ENCODE measurements around the gene XIRP2.

XIRP2 gene

DNA sequence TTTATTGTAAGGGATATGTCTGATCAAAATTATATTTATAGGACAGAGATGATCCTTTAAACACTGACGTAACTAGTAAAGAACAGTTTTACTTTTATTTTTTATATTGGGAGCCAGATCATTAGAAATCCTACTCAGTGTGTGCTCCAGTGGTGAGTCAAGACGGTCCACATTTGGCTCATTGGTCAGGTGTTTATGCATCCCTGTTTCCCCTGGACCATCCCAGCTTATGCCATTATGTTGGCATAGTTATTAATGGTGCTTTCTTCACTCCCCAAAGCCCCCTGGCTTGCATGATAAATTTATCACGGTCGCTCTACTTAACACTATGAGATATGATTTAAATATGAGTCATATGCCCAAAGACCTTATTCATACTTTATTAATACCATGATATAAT lies 293.4 kb downstream of the XIRP2 start:
- H3K27me3 ChIP-seq (ENCODE audit: low read depth, low read length) = no peaks in the 10 kb centered on the region
- H3K4me1 ChIP-seq (ENCODE audit: control insufficient read depth in 1 of 2, insufficient read depth in 2 of 2, low read length in 2 of 2) = no peaks in the 10 kb centered on the region
- no peaks in the 10 kb centered on the region for H3K36me3 ChIP-seq (ENCODE audit: control insufficient read depth in 1 of 2, insufficient read depth in 2 of 2, low read length in 2 of 2)
- H3K27ac ChIP-seq (ENCODE audit: low read length) = no peak overlapping the region
- no peak overlapping the region for H3K4me3 ChIP-seq (ENCODE audit: low read depth in 1 of 2, low read length in 2 of 2)
- no peaks in the 10 kb centered on the region for H3K9me3 ChIP-seq (ENCODE audit: control insufficient read depth in 1 of 2, low read length in 2 of 2)

DNA sequence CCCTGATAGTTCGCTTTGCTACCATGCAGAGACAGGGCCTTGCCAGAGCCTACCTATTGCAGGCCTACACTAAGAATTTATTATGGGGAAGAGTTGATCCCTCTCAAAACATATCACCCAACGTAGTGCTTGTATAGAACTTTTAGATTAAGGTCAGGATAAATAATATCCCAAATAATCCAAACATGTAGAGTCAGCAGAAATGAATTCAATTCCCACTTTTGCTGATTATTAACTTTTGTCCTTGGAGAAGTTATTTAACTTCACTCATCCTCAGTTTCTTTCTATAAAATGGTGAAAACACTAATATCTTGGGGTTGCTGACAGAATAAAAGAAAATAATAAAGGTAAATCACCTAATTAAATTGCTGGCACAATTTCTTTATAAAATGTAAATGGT lies 294.1 kb downstream of the XIRP2 start:
- Histone ChIP-seq H3K4me3 (ENCODE audit: low read depth in 1 of 2, low read length in 2 of 2) (no peak overlapping the region), H3K36me3 (ENCODE audit: control insufficient read depth in 1 of 2, insufficient read depth in 2 of 2, low read length in 2 of 2) (no peaks in the 10 kb centered on the region), H3K27me3 (ENCODE audit: low read depth, low read length) (no peaks in the 10 kb centered on the region), H3K4me1 (ENCODE audit: control insufficient read depth in 1 of 2, insufficient read depth in 2 of 2, low read length in 2 of 2) (peaks cover 0 to 6% of the 10 kb centered on the region in 2 donors), H3K27ac (ENCODE audit: low read length) (no peak overlapping the region), H3K9me3 (ENCODE audit: control insufficient read depth in 1 of 2, low read length in 2 of 2) (no peaks in the 10 kb centered on the region)

- no peaks in the 10 kb centered on the region for H3K36me3 ChIP-seq (ENCODE audit: control insufficient read depth in 1 of 2, insufficient read depth in 2 of 2, low read length in 2 of 2)
- H3K9me3 ChIP-seq (ENCODE audit: control insufficient read depth in 1 of 2, low read length in 2 of 2) = no peaks in the 10 kb centered on the region
- no peak overlapping the region for H3K4me3 ChIP-seq (ENCODE audit: low read depth in 1 of 2, low read length in 2 of 2)
- H3K27me3 ChIP-seq (ENCODE audit: low read depth, low read length) = no peaks in the 10 kb centered on the region
- H3K27ac ChIP-seq (ENCODE audit: low read length) = no peak overlapping the region
- peaks cover 0 to 18% of the 10 kb centered on the region in 2 donors for H3K4me1 ChIP-seq (ENCODE audit: control insufficient read depth in 1 of 2, insufficient read depth in 2 of 2, low read length in 2 of 2)
Measured at GRCh38 chr2:167183931-167184330, 295.7 kb downstream of the XIRP2 start.

GRCh38 chr2:167186465-167186864 lies 298.2 kb downstream of the XIRP2 start:
- Histone ChIP-seq H3K36me3 (ENCODE audit: control insufficient read depth in 1 of 2, insufficient read depth in 2 of 2, low read length in 2 of 2) (no peaks in the 10 kb centered on the region), H3K9me3 (ENCODE audit: control insufficient read depth in 1 of 2, low read length in 2 of 2) (no peaks in the 10 kb centered on the region), H3K4me1 (ENCODE audit: control insufficient read depth in 1 of 2, insufficient read depth in 2 of 2, low read length in 2 of 2) (peaks cover 0 to 19% of the 10 kb centered on the region in 2 donors), H3K27ac (ENCODE audit: low read length) (no peak overlapping the region), H3K27me3 (ENCODE audit: low read depth, low read length) (no peaks in the 10 kb centered on the region), H3K4me3 (ENCODE audit: low read depth in 1 of 2, low read length in 2 of 2) (no peak overlapping the region)

DNA sequence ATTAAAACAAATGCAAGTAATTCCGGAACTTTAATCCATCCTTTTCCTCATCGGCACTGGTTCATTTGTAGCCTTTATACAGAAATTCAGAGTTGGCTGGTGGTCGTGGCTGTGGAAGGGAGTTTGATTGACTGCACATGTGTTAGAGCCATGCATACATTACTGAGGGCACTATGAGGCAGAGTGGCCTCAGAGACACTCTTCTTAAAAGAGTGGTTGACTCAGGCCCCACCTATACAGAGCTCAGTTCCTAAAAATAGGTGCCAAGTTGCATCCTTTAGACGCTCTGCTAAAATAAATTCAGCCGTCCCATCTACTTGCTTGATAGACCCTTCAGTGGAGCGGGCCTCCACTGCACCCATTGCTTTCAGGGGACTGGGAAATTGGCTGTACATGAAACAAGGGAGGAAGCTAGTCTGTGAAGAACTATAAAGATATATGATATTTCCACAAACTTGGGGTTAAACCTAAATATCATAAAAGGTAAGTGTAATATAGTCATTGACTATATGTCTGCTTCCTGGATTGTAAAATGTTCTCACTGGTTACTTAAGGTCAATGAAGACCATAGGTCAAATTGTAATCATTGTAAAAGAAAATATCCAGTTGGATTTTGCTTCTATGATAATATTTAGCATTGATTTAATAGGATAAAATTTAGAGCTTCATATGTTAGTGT lies 298.9 kb downstream of the XIRP2 start:
- no peak overlapping the region for H3K27ac ChIP-seq (ENCODE audit: low read length)

GRCh38 chr2:167187978-167188967 lies 300.0 kb downstream of the XIRP2 start:
- no peaks in the 10 kb centered on the region for H3K9me3 ChIP-seq (ENCODE audit: control insufficient read depth in 1 of 2, low read length in 2 of 2)
- H3K4me1 ChIP-seq (ENCODE audit: control insufficient read depth in 1 of 2, insufficient read depth in 2 of 2, low read length in 2 of 2) = peaks cover 0 to 19% of the 10 kb centered on the region in 2 donors
- H3K4me3 ChIP-seq (ENCODE audit: low read depth in 1 of 2, low read length in 2 of 2) = no peak overlapping the region
- no peak overlapping the region for H3K27ac ChIP-seq (ENCODE audit: low read length)
- H3K36me3 ChIP-seq (ENCODE audit: control insufficient read depth in 1 of 2, insufficient read depth in 2 of 2, low read length in 2 of 2) = no peaks in the 10 kb centered on the region
- H3K27me3 ChIP-seq (ENCODE audit: low read depth, low read length) = no peaks in the 10 kb centered on the region

More for the DNA sequence above, 298.9 kb downstream of the XIRP2 start:
- Histone ChIP-seq H3K4me3 (ENCODE audit: low read depth in 1 of 2, low read length in 2 of 2) (no peak overlapping the region), H3K36me3 (ENCODE audit: control insufficient read depth in 1 of 2, insufficient read depth in 2 of 2, low read length in 2 of 2) (no peaks in the 10 kb centered on the region), H3K27me3 (ENCODE audit: low read depth, low read length) (no peaks in the 10 kb centered on the region), H3K4me1 (ENCODE audit: control insufficient read depth in 1 of 2, insufficient read depth in 2 of 2, low read length in 2 of 2) (peaks cover 0 to 19% of the 10 kb centered on the region in 2 donors), H3K9me3 (ENCODE audit: control insufficient read depth in 1 of 2, low read length in 2 of 2) (no peaks in the 10 kb centered on the region)

DNA sequence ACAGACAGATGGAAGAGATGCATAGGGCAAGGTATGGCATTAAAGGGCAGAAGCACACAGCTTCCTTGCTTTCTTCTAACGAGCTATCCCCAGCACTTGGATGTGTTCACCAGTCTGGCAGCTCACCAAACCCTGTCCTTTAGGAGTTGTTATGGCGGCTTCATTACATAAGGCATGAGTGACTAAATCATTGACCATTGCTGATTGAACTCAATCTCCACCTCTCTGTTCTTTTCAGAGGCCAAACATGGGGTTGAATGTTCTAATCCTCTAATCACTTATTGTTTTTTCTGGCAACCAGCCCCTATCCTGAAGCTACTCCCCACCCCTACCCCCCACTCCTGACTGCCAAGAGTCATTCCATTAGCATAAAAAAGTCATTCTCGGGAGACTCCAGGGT lies 301.8 kb downstream of the XIRP2 start:
- Histone ChIP-seq H3K36me3 (ENCODE audit: control insufficient read depth in 1 of 2, insufficient read depth in 2 of 2, low read length in 2 of 2) (no peaks in the 10 kb centered on the region), H3K4me3 (ENCODE audit: low read depth in 1 of 2, low read length in 2 of 2) (no peak overlapping the region), H3K27me3 (ENCODE audit: low read depth, low read length) (no peaks in the 10 kb centered on the region), H3K27ac (ENCODE audit: low read length) (no peak overlapping the region), H3K4me1 (ENCODE audit: control insufficient read depth in 1 of 2, insufficient read depth in 2 of 2, low read length in 2 of 2) (peaks cover 0 to 19% of the 10 kb centered on the region in 2 donors), H3K9me3 (ENCODE audit: control insufficient read depth in 1 of 2, low read length in 2 of 2) (no peaks in the 10 kb centered on the region)

DNA sequence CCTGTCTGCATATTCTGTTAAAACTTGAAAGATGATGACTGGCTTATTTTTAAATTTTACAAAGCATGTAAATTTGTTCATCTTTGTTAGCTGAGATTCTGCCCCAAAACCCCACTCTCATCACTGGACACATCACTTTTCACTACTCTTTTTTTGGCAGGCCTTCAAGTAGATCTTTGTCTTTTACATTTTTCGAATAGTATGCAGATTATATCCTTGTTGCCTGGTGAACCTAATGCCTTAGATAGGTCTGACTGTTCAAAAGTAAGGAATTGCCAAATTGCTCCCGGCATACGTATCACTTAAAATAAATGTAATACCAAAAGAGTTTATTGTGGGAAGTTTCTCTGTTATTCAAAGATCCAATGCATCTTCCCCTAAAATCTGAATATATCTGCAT lies 303.3 kb downstream of the XIRP2 start:
- no peak overlapping the region for H3K4me3 ChIP-seq (ENCODE audit: low read depth in 1 of 2, low read length in 2 of 2)
- H3K9me3 ChIP-seq (ENCODE audit: control insufficient read depth in 1 of 2, low read length in 2 of 2) = no peaks in the 10 kb centered on the region
- H3K4me1 ChIP-seq (ENCODE audit: control insufficient read depth in 1 of 2, insufficient read depth in 2 of 2, low read length in 2 of 2) = peaks cover 0 to 24% of the 10 kb centered on the region in 2 donors
- no peaks in the 10 kb centered on the region for H3K36me3 ChIP-seq (ENCODE audit: control insufficient read depth in 1 of 2, insufficient read depth in 2 of 2, low read length in 2 of 2)
- no peak overlapping the region for H3K27ac ChIP-seq (ENCODE audit: low read length)
- no peaks in the 10 kb centered on the region for H3K27me3 ChIP-seq (ENCODE audit: low read depth, low read length)

GRCh38 chr2:167192833-167193232 lies 304.6 kb downstream of the XIRP2 start:
- Histone ChIP-seq H3K27me3 (ENCODE audit: low read depth, low read length) (no peaks in the 10 kb centered on the region), H3K4me1 (ENCODE audit: control insufficient read depth in 1 of 2, insufficient read depth in 2 of 2, low read length in 2 of 2) (peaks cover 0 to 22% of the 10 kb centered on the region in 2 donors), H3K36me3 (ENCODE audit: control insufficient read depth in 1 of 2, insufficient read depth in 2 of 2, low read length in 2 of 2) (no peaks in the 10 kb centered on the region), H3K9me3 (ENCODE audit: control insufficient read depth in 1 of 2, low read length in 2 of 2) (no peaks in the 10 kb centered on the region), H3K4me3 (ENCODE audit: low read depth in 1 of 2, low read length in 2 of 2) (no peak overlapping the region), H3K27ac (ENCODE audit: low read length) (no peak overlapping the region)

- Histone ChIP-seq H3K27me3 (ENCODE audit: low read depth, low read length) (no peaks in the 10 kb centered on the region), H3K9me3 (ENCODE audit: control insufficient read depth in 1 of 2, low read length in 2 of 2) (no peaks in the 10 kb centered on the region), H3K36me3 (ENCODE audit: control insufficient read depth in 1 of 2, insufficient read depth in 2 of 2, low read length in 2 of 2) (no peaks in the 10 kb centered on the region), H3K4me3 (ENCODE audit: low read depth in 1 of 2, low read length in 2 of 2) (no peak overlapping the region), H3K4me1 (ENCODE audit: control insufficient read depth in 1 of 2, insufficient read depth in 2 of 2, low read length in 2 of 2) (peaks cover 0 to 13% of the 10 kb centered on the region in 2 donors), H3K27ac (ENCODE audit: low read length) (no peak overlapping the region)
Measured at GRCh38 chr2:167196461-167197252, 308.4 kb downstream of the XIRP2 start.

DNA sequence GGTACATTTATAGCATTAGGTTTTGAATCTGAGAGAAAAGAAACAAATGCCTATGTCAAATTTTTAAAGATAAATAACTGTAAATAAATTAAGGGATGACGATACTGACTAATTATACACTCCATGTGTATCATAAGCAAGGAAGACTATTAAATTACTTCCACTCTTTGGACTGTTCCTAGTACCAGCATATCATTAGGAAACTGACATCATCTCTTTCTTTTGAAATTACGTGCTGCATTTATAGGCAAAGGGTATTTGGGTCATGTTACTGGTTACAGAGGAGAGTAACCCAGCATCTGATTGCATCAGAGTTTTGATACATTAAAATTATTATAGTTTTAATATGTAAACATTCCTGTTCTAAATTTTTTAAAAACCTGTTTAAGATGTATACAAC lies 309.7 kb downstream of the XIRP2 start:
- Histone ChIP-seq H3K27me3 (ENCODE audit: low read depth, low read length) (no peaks in the 10 kb centered on the region), H3K36me3 (ENCODE audit: control insufficient read depth in 1 of 2, insufficient read depth in 2 of 2, low read length in 2 of 2) (no peaks in the 10 kb centered on the region), H3K27ac (ENCODE audit: low read length) (no peak overlapping the region), H3K4me3 (ENCODE audit: low read depth in 1 of 2, low read length in 2 of 2) (no peak overlapping the region), H3K4me1 (ENCODE audit: control insufficient read depth in 1 of 2, insufficient read depth in 2 of 2, low read length in 2 of 2) (peaks cover 0 to 13% of the 10 kb centered on the region in 2 donors), H3K9me3 (ENCODE audit: control insufficient read depth in 1 of 2, low read length in 2 of 2) (no peaks in the 10 kb centered on the region)
